SK-N-SH treated with all-trans-retinoic acid at 6 μM for 48 hours (cell line): ENCODE results near the gene KIFC3.
A peak's percentile ranks its signal among the peaks of the same experiment; 100 is the strongest.
"Not testable (repeated sequence)": the region's sequence is repeated elsewhere in the genome, so short reads cannot be mapped to it uniquely, and the experiment has no call there.

ENCODE experiments used
- ATAC-seq: fragments of 200-7000 bp; cut with Tn5 transposase; 3 replicates; pipeline ENCODE4 v1.9.1; 2020; ENCODE audit warnings: mild to moderate bottlenecking, moderate library complexity
- ARNTL ChIP-seq: fragments of 450-650 bp; formaldehyde crosslinking; IDR thresholded peaks from 2 replicates; pipeline ENCODE4 v1.5.0; 2020; ENCODE audit warnings: low read depth, mild to moderate bottlenecking, moderate library complexity, borderline replicate concordance
- CSDC2 ChIP-seq: fragments of 250-450 bp; sonication (Bioruptor Pico); IDR thresholded peaks from 2 replicates; pipeline ENCODE4 v1.5.0; 2020; ENCODE audit warnings: mild to moderate bottlenecking, moderate library complexity
- ESRRG ChIP-seq: fragments of 250-450 bp; sonication (Bioruptor Pico); IDR thresholded peaks from 2 replicates; pipeline ENCODE4 v1.6.1; 2021; ENCODE audit warnings: mild to moderate bottlenecking
- GLIS3 ChIP-seq: fragments of 250-450 bp; sonication (Bioruptor Pico); IDR thresholded peaks from 2 replicates; pipeline ENCODE4 v1.5.0; 2020; ENCODE audit warnings: mild to moderate bottlenecking, moderate library complexity
- ISL1 ChIP-seq: fragments of 250-450 bp; sonication (Bioruptor Pico); IDR thresholded peaks from 2 replicates; pipeline ENCODE4 v2.1.2; 2022; ENCODE audit warnings: mild to moderate bottlenecking, moderate library complexity
- OSR1 ChIP-seq: fragments of 250-450 bp; sonication (Bioruptor Pico); IDR thresholded peaks from 2 replicates; pipeline ENCODE4 v1.8.0; 2022; ENCODE audit warnings: moderate library complexity, mild to moderate bottlenecking, inconsistent platforms
- PPARA ChIP-seq: fragments of 250-450 bp; sonication (Bioruptor Pico); IDR thresholded peaks from 2 replicates; pipeline ENCODE4 v1.5.0; 2020; ENCODE audit warnings: mild to moderate bottlenecking, borderline replicate concordance
- RARB ChIP-seq: fragments of 250-450 bp; sonication (Bioruptor Pico); IDR thresholded peaks from 2 replicates; pipeline ENCODE4 v1.8.0; 2021; ENCODE audit warnings: mild to moderate bottlenecking, moderate library complexity
- SNAI2 ChIP-seq: fragments of 250-450 bp; sonication (Bioruptor Pico); IDR thresholded peaks from 2 replicates; pipeline ENCODE4 v1.5.0; 2020; ENCODE audit warnings: mild to moderate bottlenecking, moderate library complexity
- TCF4 ChIP-seq: fragments of 250-450 bp; sonication (Bioruptor Pico); IDR thresholded peaks from 2 replicates; pipeline ENCODE4 v1.8.0; 2021; ENCODE audit warnings: mild to moderate bottlenecking, moderate library complexity, borderline replicate concordance
- TOX ChIP-seq: fragments of 250-450 bp; sonication (Bioruptor Pico); IDR thresholded peaks from 2 replicates; pipeline ENCODE4 v1.8.0; 2021; ENCODE audit warnings: mild to moderate bottlenecking, moderate library complexity, borderline replicate concordance
- ZC3H10 ChIP-seq: fragments of 250-450 bp; sonication (Bioruptor Pico); IDR thresholded peaks from 2 replicates; pipeline ENCODE4 v1.5.1; 2021; ENCODE audit warnings: mild to moderate bottlenecking, moderate library complexity
- ZNF565 ChIP-seq: fragments of 450-650 bp; formaldehyde crosslinking; conservative IDR thresholded peaks from 2 replicates; pipeline ENCODE4 v1.5.0; 2020; ENCODE audit warnings: low read depth, mild to moderate bottlenecking, moderate library complexity
- ZNF70 ChIP-seq: fragments of 450-650 bp; formaldehyde crosslinking; IDR thresholded peaks from 2 replicates; pipeline ENCODE4 v1.5.0; 2020; ENCODE audit warnings: mild to moderate bottlenecking, moderate library complexity
- ZNF8 ChIP-seq: fragments of 450-650 bp; formaldehyde crosslinking; IDR thresholded peaks from 2 replicates; pipeline ENCODE4 v1.5.0; 2020; ENCODE audit warnings: mild to moderate bottlenecking, moderate library complexity
- TF ChIP-seq, protein P1 (sequence below): fragments of 250-450 bp; sonication (Bioruptor Pico); IDR thresholded peaks from 2 replicates; pipeline ENCODE4 v1.8.0; 2020; ENCODE audit warnings: mild to moderate bottlenecking, moderate library complexity, borderline replicate concordance
- TF ChIP-seq, protein P2 (sequence below): fragments of 250-450 bp; sonication (Bioruptor Pico); IDR thresholded peaks from 2 replicates; pipeline ENCODE4 v1.5.1; 2020; ENCODE audit warnings: low read depth, mild to moderate bottlenecking, moderate library complexity
- TF ChIP-seq, protein P3 (sequence below): fragments of 250-450 bp; sonication (Bioruptor Pico); IDR thresholded peaks from 2 replicates; pipeline ENCODE4 v1.5.0; 2020; ENCODE audit warnings: mild to moderate bottlenecking, moderate library complexity

Gene KIFC3

DNA sequence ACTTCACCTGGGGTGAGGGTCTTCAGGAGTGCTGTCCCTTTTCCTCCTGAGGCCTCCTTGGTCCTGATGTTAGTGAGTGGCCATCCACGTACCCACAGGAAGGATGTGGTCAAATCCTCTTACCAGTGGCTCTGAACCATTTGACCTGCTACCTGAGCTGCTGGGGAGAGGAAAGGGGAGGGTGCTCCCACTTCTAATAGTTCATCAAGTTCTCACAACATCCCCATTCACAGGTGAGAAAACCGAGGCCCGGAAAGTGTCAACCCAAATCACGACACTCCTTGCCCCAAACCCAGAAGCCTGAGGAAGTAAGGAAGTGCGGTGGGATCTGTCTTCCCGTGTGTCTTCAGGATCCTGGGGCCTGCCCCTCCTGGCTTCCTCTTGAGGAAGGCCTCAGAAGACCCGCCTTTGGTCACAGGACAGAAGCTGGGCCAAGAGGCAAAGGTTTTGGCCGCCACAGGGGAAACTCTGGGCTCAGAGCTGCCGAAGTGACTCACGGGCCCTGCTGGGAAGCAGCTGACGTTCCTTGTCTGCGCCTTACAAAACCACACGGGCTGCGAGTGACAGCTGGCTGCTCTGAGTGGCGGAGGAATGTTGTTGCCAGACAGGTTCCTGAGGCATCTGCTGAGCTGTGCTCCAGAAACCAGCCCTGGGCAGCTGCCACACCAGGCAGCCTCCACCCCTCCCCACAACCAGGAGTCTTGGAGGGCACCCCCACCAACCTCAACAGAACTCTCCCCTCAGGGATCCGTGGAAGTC, 13.9 kb upstream of the KIFC3 start:
- peak; percentile 95 for ATAC-seq
- TF ChIP-seq CSDC2 (CRISPR knock-in tag) (0 out of 2 replicates have a peak, but pooled peaks have one; percentile 25), TOX (CRISPR knock-in tag) (no peak)

DNA sequence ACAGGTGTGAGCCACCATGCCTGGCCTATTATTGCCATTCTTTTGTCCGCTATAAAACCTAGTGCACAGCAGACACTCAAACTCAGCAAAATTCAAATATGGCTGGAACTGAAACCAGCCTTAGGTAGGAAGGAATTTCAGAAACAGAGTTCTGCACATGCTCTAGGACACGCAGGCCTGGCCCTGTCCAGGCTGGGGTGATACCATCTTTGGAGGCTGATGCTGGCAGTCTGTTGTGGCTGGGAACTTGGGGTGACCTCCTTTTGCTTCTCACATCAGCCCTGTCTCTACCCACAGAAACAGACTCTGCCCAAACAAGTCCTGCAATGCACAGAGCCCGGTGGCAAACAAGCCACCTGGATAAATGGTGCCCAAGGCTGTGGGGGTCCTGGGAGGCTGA, 12.6 kb upstream of the KIFC3 start:
- ATAC-seq, result no peak
- TF ChIP-seq ARNTL (CRISPR knock-in tag) (no peak), TCF4 (CRISPR knock-in tag) (no peak), ZNF70 (CRISPR knock-in tag) (no peak), ZNF565 (CRISPR knock-in tag) (no peak), GLIS3 (CRISPR knock-in tag) (no peak), ZNF8 (no peak), SNAI2 (no peak), PPARA (no peak), ISL1 (CRISPR knock-in tag) (no peak), ZC3H10 (CRISPR knock-in tag) (no peak), OSR1 (CRISPR knock-in tag) (no peak), ESRRG (CRISPR knock-in tag) (no peak), TOX (CRISPR knock-in tag) (no peak)
- TF ChIP-seq, protein P1, sequence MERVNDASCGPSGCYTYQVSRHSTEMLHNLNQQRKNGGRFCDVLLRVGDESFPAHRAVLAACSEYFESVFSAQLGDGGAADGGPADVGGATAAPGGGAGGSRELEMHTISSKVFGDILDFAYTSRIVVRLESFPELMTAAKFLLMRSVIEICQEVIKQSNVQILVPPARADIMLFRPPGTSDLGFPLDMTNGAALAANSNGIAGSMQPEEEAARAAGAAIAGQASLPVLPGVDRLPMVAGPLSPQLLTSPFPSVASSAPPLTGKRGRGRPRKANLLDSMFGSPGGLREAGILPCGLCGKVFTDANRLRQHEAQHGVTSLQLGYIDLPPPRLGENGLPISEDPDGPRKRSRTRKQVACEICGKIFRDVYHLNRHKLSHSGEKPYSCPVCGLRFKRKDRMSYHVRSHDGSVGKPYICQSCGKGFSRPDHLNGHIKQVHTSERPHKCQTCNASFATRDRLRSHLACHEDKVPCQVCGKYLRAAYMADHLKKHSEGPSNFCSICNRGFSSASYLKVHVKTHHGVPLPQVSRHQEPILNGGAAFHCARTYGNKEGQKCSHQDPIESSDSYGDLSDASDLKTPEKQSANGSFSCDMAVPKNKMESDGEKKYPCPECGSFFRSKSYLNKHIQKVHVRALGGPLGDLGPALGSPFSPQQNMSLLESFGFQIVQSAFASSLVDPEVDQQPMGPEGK, result no peak
- TF ChIP-seq, all 23 proteins: peak for 0

DNA sequence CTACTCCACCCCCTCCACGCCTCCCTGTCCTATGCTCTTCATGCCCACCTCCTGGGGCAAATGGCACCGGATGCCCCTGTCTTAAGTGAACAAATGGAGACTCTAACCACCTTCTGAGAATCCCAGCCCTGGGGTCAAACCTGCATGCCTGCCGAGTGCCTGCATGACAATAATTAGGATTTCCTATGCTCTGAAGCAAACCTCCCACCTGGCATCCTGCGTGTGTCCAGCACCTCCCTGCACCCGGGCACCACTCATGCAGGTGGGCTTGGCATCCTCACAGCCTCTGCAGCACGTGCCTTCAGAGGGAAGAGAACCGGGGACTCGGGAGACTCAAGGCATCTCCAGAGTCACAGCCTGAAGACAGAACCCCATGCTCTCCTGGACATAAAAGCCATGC, 11.2 kb upstream of the KIFC3 start:
- ATAC-seq, result no peak
- TF ChIP-seq, protein P1, result no peak
- TF ChIP-seq OSR1 (CRISPR knock-in tag) (no peak), RARB (CRISPR knock-in tag) (no peak), ZNF70 (CRISPR knock-in tag) (no peak), GLIS3 (CRISPR knock-in tag) (no peak)
- TF ChIP-seq, protein P2, sequence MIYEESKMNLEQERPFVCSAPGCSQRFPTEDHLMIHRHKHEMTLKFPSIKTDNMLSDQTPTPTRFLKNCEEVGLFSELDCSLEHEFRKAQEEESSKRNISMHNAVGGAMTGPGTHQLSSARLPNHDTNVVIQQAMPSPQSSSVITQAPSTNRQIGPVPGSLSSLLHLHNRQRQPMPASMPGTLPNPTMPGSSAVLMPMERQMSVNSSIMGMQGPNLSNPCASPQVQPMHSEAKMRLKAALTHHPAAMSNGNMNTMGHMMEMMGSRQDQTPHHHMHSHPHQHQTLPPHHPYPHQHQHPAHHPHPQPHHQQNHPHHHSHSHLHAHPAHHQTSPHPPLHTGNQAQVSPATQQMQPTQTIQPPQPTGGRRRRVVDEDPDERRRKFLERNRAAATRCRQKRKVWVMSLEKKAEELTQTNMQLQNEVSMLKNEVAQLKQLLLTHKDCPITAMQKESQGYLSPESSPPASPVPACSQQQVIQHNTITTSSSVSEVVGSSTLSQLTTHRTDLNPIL, result no peak
- TF ChIP-seq, protein P3, sequence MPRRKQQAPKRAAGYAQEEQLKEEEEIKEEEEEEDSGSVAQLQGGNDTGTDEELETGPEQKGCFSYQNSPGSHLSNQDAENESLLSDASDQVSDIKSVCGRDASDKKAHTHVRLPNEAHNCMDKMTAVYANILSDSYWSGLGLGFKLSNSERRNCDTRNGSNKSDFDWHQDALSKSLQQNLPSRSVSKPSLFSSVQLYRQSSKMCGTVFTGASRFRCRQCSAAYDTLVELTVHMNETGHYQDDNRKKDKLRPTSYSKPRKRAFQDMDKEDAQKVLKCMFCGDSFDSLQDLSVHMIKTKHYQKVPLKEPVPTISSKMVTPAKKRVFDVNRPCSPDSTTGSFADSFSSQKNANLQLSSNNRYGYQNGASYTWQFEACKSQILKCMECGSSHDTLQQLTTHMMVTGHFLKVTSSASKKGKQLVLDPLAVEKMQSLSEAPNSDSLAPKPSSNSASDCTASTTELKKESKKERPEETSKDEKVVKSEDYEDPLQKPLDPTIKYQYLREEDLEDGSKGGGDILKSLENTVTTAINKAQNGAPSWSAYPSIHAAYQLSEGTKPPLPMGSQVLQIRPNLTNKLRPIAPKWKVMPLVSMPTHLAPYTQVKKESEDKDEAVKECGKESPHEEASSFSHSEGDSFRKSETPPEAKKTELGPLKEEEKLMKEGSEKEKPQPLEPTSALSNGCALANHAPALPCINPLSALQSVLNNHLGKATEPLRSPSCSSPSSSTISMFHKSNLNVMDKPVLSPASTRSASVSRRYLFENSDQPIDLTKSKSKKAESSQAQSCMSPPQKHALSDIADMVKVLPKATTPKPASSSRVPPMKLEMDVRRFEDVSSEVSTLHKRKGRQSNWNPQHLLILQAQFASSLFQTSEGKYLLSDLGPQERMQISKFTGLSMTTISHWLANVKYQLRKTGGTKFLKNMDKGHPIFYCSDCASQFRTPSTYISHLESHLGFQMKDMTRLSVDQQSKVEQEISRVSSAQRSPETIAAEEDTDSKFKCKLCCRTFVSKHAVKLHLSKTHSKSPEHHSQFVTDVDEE (CRISPR knock-in tag), result no peak
- TF ChIP-seq, all 23 proteins: peak for 0

DNA sequence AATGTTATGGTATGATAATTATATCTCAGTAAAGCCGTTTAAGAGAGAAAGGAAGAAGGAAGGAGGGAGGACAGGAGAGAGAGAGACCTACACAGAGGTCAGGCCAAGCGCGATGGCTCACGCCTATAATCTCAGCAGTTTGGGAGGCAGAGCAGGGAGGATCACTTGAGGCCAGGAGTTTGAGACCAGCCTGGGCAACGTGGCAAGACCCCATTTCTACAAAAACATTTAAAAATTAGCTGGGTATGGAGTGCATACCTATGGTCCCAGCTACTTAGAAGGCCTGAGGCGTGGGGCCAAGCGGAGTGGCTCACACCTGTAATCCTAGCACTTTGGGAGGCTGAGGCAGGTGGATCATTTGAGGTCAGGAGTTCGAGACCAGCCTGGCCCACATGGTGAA, 9.0 kb upstream of the KIFC3 start:
- not testable (repeated sequence) for ATAC-seq
